SU-DHL-6 (cell line): ENCODE measurements around the gene PHLPP2.

Experiments
- H2AFZ ChIP-seq: fragments of 200-600 bp; sonication (generic); 2 replicates; pipeline ENCODE4 v1.6.1; 2014; ENCODE audit warnings: low read depth, mild to moderate bottlenecking, moderate library complexity, mixed read lengths, antibody characterized with exemption, low read length; ENCODE audit not compliant: severe bottlenecking
- H3F3A ChIP-seq: fragments of 200-600 bp; shearing (Covaris generic); 2 replicates; pipeline ENCODE4 v1.6.0; 2016; ENCODE audit warnings: antibody characterized with exemption, mild to moderate bottlenecking; ENCODE audit not compliant: insufficient read depth
- H3K27ac ChIP-seq: fragments of 200-600 bp; sonication (generic); 2 replicates; pipeline ENCODE4 v1.5.1; 2016; ENCODE audit warnings: low read depth, mild to moderate bottlenecking, low read length, moderate library complexity, mixed read lengths
- H3K27me3 ChIP-seq: fragments of 200-600 bp; sonication (generic), shearing (Covaris generic); 2 replicates; pipeline ENCODE4 v1.6.0; 2014; ENCODE audit warnings: mild to moderate bottlenecking, low read length
- H3K36me3 ChIP-seq: fragments of 200-600 bp; sonication (generic); 2 replicates; pipeline ENCODE4 v1.6.1; 2014; ENCODE audit warnings: mild to moderate bottlenecking, low read length, mixed read lengths
- H3K4me2 ChIP-seq: fragments of 300-600, 200-600 bp; shearing (Covaris generic), sonication (generic); 2 replicates; pipeline ENCODE4 v1.6.0; 2014; ENCODE audit warnings: low read length, low read depth, mild to moderate bottlenecking; ENCODE audit not compliant: poor library complexity, severe bottlenecking
- H3K4me3 ChIP-seq: fragments of 200-600 bp; sonication (generic); 2 replicates; pipeline ENCODE4 v1.5.1; 2014; ENCODE audit warnings: antibody characterized with exemption, low read length, mild to moderate bottlenecking, mixed read lengths; ENCODE audit not compliant: insufficient read depth, poor library complexity, severe bottlenecking
- H3K79me2 ChIP-seq: fragments of 200-600 bp; sonication (generic); 2 replicates; pipeline ENCODE4 v1.6.1; 2014; ENCODE audit warnings: mild to moderate bottlenecking, low read length, moderate library complexity; ENCODE audit not compliant: insufficient read depth
- H3K9ac ChIP-seq: fragments of 200-600 bp; sonication (generic); 2 replicates; pipeline ENCODE4 v1.7.0; 2014; ENCODE audit warnings: mild to moderate bottlenecking, low read length
- H3K9me2 ChIP-seq: fragments of 200-600 bp; sonication (generic); replicated peaks from 2 replicates; pipeline ENCODE4 v1.6.1; 2014; ENCODE audit warnings: low read length; ENCODE audit not compliant: insufficient read depth
- H3K9me3 ChIP-seq: fragments of 200-600 bp; sonication (generic); 2 replicates; pipeline ENCODE4 v1.6.1; 2014; ENCODE audit warnings: low read length, mixed read lengths; ENCODE audit not compliant: insufficient read depth
- H4K20me1 ChIP-seq: fragments of 200-600 bp; sonication (generic); 2 replicates; pipeline ENCODE4 v1.6.1; 2014; ENCODE audit warnings: low read depth, mild to moderate bottlenecking, antibody characterized with exemption, low read length, moderate library complexity, mixed read lengths
- CTCF ChIP-seq: fragments of 200-600 bp; sonication (generic); IDR thresholded peaks from one replicate; pipeline ENCODE4 v1.5.1; 2017; ENCODE audit warnings: antibody characterized with exemption, mild to moderate bottlenecking, low read length, moderate library complexity; ENCODE audit not compliant: insufficient read depth, poor library complexity, severe bottlenecking
- EZH2phosphoT487 ChIP-seq: fragments of 200-600 bp; sonication (generic), shearing (Covaris generic); conservative IDR thresholded peaks from 2 replicates; pipeline ENCODE4 v1.6.1; 2018; ENCODE audit warnings: mild to moderate bottlenecking, antibody characterized with exemption, low read length, moderate library complexity, mixed read lengths

The PHLPP2 gene

GRCh38 chr16:71671165-71671564 lies 53.3 kb downstream of the PHLPP2 start:
- H3K4me2 ChIP-seq: no peak overlapping the region
- H3K27ac ChIP-seq: no peak overlapping the region
- no peak overlapping the region for H3K4me3 ChIP-seq
- no peaks in the 10 kb centered on the region for H3K9me2 ChIP-seq
- no peak overlapping the region for H2AFZ ChIP-seq
- no peak overlapping the region for H3K9ac ChIP-seq
- H3K79me2 ChIP-seq: no peaks in the 10 kb centered on the region
- H4K20me1 ChIP-seq: no peaks in the 10 kb centered on the region
- H3F3A ChIP-seq: no peaks in the 10 kb centered on the region
- H3K36me3 ChIP-seq: peaks cover 5% of the 10 kb centered on the region; the same call in 1 of the 2 replicates
- H3K9me3 ChIP-seq: no peaks in the 10 kb centered on the region
- TF ChIP-seq EZH2phosphoT487 (no peak), CTCF (no peak)
- no peaks in the 10 kb centered on the region for H3K27me3 ChIP-seq

GRCh38 chr16:71670537-71670936 lies 54.0 kb downstream of the PHLPP2 start:
- no peaks in the 10 kb centered on the region for H3F3A ChIP-seq
- no peaks in the 10 kb centered on the region for H3K27me3 ChIP-seq
- H3K27ac ChIP-seq: no peak overlapping the region
- H2AFZ ChIP-seq: no peak overlapping the region
- no peaks in the 10 kb centered on the region for H4K20me1 ChIP-seq
- H3K36me3 ChIP-seq: peaks cover 5% of the 10 kb centered on the region; the same call in 1 of the 2 replicates
- H3K79me2 ChIP-seq: no peaks in the 10 kb centered on the region
- no peaks in the 10 kb centered on the region for H3K9me3 ChIP-seq
- H3K9ac ChIP-seq: no peak overlapping the region
- H3K9me2 ChIP-seq: no peaks in the 10 kb centered on the region
- no peak overlapping the region for H3K4me3 ChIP-seq
- TF ChIP-seq EZH2phosphoT487 (no peak), CTCF (no peak)
- no peak overlapping the region for H3K4me2 ChIP-seq

- H3K4me3 ChIP-seq: no peak overlapping the region
Measured at GRCh38 chr16:71669926-71670536, 54.5 kb downstream of the PHLPP2 start.

More at GRCh38 chr16:71669926-71670536, 54.5 kb downstream of the PHLPP2 start:
- Histone ChIP-seq H3K4me2 (no peak overlapping the region), H4K20me1 (no peaks in the 10 kb centered on the region), H3F3A (no peaks in the 10 kb centered on the region), H3K79me2 (no peaks in the 10 kb centered on the region), H3K27ac (no peak overlapping the region), H3K9me3 (no peaks in the 10 kb centered on the region), H3K27me3 (no peaks in the 10 kb centered on the region), H3K36me3 (peaks cover 5% of the 10 kb centered on the region; the same call in 1 of the 2 replicates), H3K9ac (no peak overlapping the region), H2AFZ (no peak overlapping the region), H3K9me2 (no peaks in the 10 kb centered on the region)
- no peak for TF ChIP-seq EZH2phosphoT487
- no peak for TF ChIP-seq CTCF
